Measurements from ENCODE around the gene NEK10. TPM values are rescaled to one million over a fixed set of nuclear protein-coding genes. Genes with fewer than 3 reads are reported as not detected.

NEK10 gene
- total and polyA plus RNA-seq, 2 donors (not counting 1 experiment from before 2014, with no cell fraction given), result 0.49 to 0.55 TPM

- Mint-ChIP-seq H3K4me3 (no peak overlapping the region), H3K27ac (no peak overlapping the region), H3K4me1 (no peaks in the 10 kb centered on the region), H3K9me3 (ENCODE audit: insufficient read depth) (no peaks in the 10 kb centered on the region), H3K27me3 (no peaks in the 10 kb centered on the region)
- Histone ChIP-seq H3K9ac (ENCODE audit: low read length) (no peak overlapping the region), H3K4me1 (ENCODE audit: control insufficient read depth in 2 of 2, insufficient read depth in 2 of 2, low read length in 2 of 2) (no peaks in the 10 kb centered on the region), H3K4me3 (ENCODE audit: control extremely low read depth in 1 of 5, extremely low read depth in 1 of 5, insufficient read depth in 1 of 5, low read depth in 2 of 5, low read length in 4 of 5) (no peak overlapping the region), H3K4me2 (replicated peaks; ENCODE audit: low read depth, low read length, poor library complexity, severe bottlenecking) (no peak overlapping the region), H2AFZ (ENCODE audit: insufficient read depth, low read depth, low read length, poor library complexity, severe bottlenecking) (no peak overlapping the region), H3K27ac (ENCODE audit: low read length in 2 of 2) (no peak overlapping the region), H3K27me3 (replicated peaks in 1 of 4; ENCODE audit: control extremely low read depth in 1 of 4, control insufficient read depth in 3 of 4, insufficient read depth in 4 of 4, low read length in 3 of 4) (no peaks in the 10 kb centered on the region), H4K20me1 (ENCODE audit: control insufficient read depth, insufficient read depth, low read length, poor library complexity, severe bottlenecking) (no peaks in the 10 kb centered on the region), H3K36me3 (replicated peaks in 1 of 2; ENCODE audit: control extremely low read depth in 1 of 2, control insufficient read depth in 1 of 2, extremely low read depth in 1 of 2, insufficient read depth in 2 of 2, low read length in 1 of 2) (no peaks in the 10 kb centered on the region), H3K9me3 (ENCODE audit: control extremely low read depth in 1 of 3, control insufficient read depth in 2 of 3, insufficient read depth in 1 of 3, low read length in 2 of 3) (no peaks in the 10 kb centered on the region), H3K79me2 (ENCODE audit: control insufficient read depth, insufficient read depth, low read length) (no peaks in the 10 kb centered on the region)
- CTCF ChIA-PET, result no interaction called here
- POLR2A ChIA-PET, result no interaction called here
- ATAC-seq (ENCODE audit: low read depth), result no peak
- TF ChIP-seq EZH2 (IDR thresholded peaks at IDR 0.05; ENCODE audit: borderline replicate concordance, insufficient read depth, low read depth, low read length, poor library complexity, severe bottlenecking) (no peak), CTCF (IDR thresholded peaks at IDR 0.05) (no peak)
- 100% methylated on average over 1 of the region's 5 CpGs for WGBS (ENCODE audit: insufficient coverage)
- no peak for DNase-seq
- intact Hi-C loops (cut with micrococcal nuclease), result no loop called here
These were observed 93.7 kb downstream of the NEK10 start for GRCh38 chr3:27275441-27275990.

- Histone ChIP-seq H4K20me1 (ENCODE audit: control insufficient read depth, insufficient read depth, low read length, poor library complexity, severe bottlenecking) (no peaks in the 10 kb centered on the region), H3K27ac (ENCODE audit: low read length in 2 of 2) (no peak overlapping the region), H3K4me2 (replicated peaks; ENCODE audit: low read depth, low read length, poor library complexity, severe bottlenecking) (no peak overlapping the region), H3K79me2 (ENCODE audit: control insufficient read depth, insufficient read depth, low read length) (no peaks in the 10 kb centered on the region), H3K4me1 (ENCODE audit: control insufficient read depth in 2 of 2, insufficient read depth in 2 of 2, low read length in 2 of 2) (no peaks in the 10 kb centered on the region), H2AFZ (ENCODE audit: insufficient read depth, low read depth, low read length, poor library complexity, severe bottlenecking) (no peak overlapping the region), H3K36me3 (replicated peaks in 1 of 2; ENCODE audit: control extremely low read depth in 1 of 2, control insufficient read depth in 1 of 2, extremely low read depth in 1 of 2, insufficient read depth in 2 of 2, low read length in 1 of 2) (no peaks in the 10 kb centered on the region), H3K4me3 (ENCODE audit: control extremely low read depth in 1 of 5, extremely low read depth in 1 of 5, insufficient read depth in 1 of 5, low read depth in 2 of 5, low read length in 4 of 5) (no peak overlapping the region), H3K27me3 (replicated peaks in 1 of 4; ENCODE audit: control extremely low read depth in 1 of 4, control insufficient read depth in 3 of 4, insufficient read depth in 4 of 4, low read length in 3 of 4) (no peaks in the 10 kb centered on the region), H3K9me3 (ENCODE audit: control extremely low read depth in 1 of 3, control insufficient read depth in 2 of 3, insufficient read depth in 1 of 3, low read length in 2 of 3) (peaks cover 0 to 1% (median 0%) of the 10 kb centered on the region in 3 donors), H3K9ac (ENCODE audit: low read length) (no peak overlapping the region)
- no peak overlapping the region for H3K27ac Mint-ChIP-seq
- ChIA-PET POLR2A (no interaction called here), CTCF (no interaction called here)
- H3K4me1 Mint-ChIP-seq, result no peaks in the 10 kb centered on the region
- DNase-seq (no peak), ATAC-seq (ENCODE audit: low read depth) (no peak)
- intact Hi-C loops (cut with micrococcal nuclease), result no loop called here
- no peak for TF ChIP-seq EZH2 (IDR thresholded peaks at IDR 0.05; ENCODE audit: borderline replicate concordance, insufficient read depth, low read depth, low read length, poor library complexity, severe bottlenecking)
- H3K9me3 Mint-ChIP-seq (ENCODE audit: insufficient read depth), result peaks cover 4% of the 10 kb centered on the region
- no peak overlapping the region for H3K4me3 Mint-ChIP-seq
- H3K27me3 Mint-ChIP-seq, result peaks cover 4% of the 10 kb centered on the region
These were observed 97.3 kb downstream of the NEK10 start for GRCh38 chr3:27271890-27272289.

Measured in B cell (primary cell).